ENCODE measurements around the gene MELTF. TPM values are rescaled to one million over a fixed set of nuclear protein-coding genes. Genes with fewer than 3 reads are reported as not detected.

MELTF gene
- polyA plus RNA-seq, 4 donors: 2.1 to 3.2 (median 2.4) TPM

- DNase-seq (ENCODE audit: low read depth in 4 of 4, low spot score in 3 of 4): no peak
Observed at GRCh38 chr3:197027151-197027895, 2.3 kb downstream of the MELTF start.

DNA sequence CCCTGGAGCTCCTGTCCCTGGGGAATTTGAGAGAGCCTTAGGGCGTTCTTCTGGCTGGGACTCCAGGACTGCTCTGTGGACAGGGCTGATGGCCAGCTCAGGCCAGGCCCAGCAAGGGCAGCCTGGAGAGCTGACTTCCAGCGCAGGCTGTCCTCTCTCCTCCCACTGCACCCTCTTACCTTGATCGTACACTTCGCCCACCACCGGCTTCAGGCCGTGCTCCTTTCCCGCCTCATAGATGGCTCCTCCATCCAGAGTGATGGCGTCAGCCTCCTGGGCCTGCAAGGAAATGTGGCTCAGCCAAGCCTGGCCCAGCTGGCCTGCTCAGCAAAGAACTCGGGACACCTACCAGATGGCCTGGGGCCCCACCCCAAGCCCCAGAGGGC lies 3.1 kb downstream of the MELTF start:
- no peak for DNase-seq (ENCODE audit: low read depth in 4 of 4, low spot score in 3 of 4)

DNA sequence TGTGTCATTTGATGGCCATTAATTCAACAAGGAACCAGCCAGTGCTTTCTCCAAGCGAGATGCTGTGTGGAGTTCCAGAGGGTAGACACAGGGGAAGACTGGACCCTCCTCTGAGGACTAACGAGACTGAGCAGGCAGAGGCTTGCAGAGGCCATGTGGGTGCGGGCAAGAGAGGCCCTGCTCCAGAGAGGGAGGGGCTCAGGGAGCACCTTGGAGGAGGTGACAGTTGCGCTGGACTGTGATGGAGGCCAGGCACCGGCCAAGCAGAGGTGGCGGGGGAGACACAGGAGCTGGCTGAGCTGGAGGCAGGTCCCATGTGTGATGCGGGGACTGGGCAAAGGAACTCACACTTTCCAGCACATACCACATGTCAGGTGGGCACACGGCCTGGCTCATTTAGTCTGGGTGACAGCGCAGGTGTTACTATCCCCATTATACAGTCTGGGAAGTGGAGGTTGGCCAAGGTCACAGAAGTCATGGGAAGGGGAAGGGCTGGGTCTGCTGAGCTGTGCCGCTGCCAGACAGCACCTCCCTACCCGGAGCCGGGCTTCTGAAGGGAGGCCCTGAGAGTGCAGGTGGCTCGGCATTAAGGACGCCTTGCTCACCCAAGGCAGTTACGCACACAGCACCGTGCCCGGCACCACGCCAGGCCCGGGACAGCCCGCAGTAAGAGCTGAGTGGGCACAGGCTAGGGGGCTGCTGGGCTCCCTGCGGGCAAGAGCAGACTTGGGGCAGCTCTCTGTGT lies 3.7 kb downstream of the MELTF start:
- DNase-seq (ENCODE audit: low read depth in 4 of 4, low spot score in 3 of 4): no peak

DNA sequence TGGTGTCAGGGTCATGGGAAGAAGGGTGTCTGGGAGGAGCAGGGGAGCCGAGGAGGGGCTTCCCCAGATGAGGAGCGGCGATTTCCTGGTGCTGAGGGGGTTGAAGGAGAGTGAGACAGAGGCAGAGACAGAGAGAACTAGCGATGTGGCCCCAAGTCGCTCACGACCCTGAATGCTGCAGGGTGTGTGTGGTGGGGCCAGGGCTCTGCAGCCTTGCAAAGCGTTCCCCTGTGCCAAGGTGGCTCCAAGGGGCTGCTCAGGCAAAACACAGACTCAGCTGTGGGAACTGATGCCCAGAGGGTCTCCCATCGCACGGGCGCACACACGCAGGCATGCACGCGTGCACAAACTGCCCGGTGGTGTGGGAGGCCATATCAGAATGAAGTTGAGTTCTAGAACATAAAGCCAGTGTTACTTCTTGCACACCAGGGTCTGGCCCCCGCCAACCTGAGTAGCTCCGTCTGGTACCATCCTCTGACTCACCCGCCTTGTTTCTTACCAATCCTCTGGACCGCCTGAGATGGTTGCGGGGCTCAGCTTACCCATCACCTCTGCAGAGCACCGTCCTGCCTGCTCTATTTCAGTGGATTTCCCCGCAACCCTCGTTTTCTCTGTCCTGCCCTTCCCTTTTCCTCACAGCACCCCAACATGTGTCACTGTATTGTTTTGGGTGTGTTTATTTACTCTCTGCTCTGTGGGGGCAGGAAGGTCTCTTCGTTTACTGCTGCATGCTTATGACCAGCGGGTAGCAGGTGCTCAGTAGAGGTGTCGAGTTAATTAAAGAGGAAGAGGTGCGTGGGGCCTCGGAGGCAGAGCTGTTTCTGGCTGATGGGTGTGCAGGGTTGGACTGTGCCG lies 4.5 kb downstream of the MELTF start:
- no peak for DNase-seq (ENCODE audit: low read depth in 4 of 4, low spot score in 3 of 4)

GRCh38 chr3:197023998-197024651 lies 5.5 kb downstream of the MELTF start:
- no peak for DNase-seq (ENCODE audit: low read depth in 4 of 4, low spot score in 3 of 4)

GRCh38 chr3:197023241-197023997 lies 6.2 kb downstream of the MELTF start:
- no peak for DNase-seq (ENCODE audit: low read depth in 4 of 4, low spot score in 3 of 4)

DNA sequence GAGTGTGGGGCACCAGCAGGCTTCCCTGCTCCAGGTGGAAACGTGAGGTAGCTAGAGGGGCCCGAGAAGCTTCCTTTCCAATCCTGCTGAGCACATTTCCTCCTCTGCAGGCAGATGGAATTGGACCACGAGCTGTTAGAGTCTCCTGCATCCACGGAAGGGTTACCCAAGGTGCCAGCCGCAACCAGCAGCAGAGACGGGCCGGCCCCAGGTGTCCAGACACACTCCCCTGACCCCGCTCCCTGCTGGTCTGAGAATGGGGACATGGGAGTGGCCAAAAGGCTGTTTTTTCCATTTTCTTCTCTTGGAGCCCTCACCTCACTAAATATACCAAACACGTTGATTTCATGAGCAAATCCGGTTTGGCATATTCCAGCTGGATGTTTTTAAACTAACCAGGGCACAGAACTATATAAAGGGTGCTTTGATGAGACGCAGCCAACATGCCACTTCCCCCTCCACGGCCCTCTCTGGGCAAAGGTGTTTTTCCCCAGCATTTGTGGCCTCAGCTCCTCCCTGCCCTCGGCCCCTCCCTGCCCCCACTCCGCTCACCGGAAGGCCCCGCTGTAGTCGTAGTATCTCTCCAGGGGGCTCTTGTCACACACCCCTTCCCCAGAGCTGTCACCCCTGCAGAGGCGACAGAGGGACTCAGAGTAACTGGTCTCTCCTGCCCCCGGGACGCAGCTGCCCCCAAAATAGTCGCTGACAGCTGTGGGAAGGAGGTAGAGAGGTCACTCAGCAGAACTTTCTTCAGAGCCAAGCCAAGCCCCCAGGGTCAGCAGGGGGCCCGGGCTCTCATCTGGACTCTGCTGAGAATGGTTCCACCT lies 7.0 kb downstream of the MELTF start:
- DNase-seq (ENCODE audit: low read depth in 4 of 4, low spot score in 3 of 4): no peak

DNA sequence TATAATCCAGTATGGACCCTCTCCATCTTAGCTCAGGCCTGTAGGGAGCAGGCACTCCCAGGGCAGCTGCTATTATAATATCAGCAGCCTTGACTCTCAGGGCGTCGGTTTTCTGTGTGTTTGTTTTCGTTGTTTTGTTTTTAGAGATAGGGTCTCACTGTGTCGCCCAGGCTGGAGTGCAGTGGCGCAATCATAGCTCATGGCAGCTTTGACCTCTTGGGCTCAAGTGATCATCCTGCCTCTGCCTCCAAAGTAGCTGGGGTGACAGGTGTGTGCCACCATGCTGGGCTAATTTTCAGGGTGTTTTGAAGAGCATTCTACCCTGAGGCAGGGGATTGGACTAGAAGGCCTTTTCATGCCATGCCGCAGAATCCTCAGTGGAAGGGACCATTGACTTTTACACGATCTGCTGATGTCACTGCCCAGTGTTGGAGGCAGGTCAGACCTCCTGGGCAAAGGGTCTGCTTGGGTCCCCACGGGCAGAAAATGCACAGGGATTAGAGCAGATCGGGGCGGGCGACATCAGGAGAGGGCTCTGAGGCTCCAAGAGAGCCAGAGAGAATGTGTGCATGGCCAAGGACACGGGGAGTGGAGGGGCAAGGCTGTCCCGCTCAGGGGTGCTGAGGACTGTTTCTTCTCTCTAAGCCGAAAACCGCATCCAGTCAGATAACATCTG lies 7.8 kb downstream of the MELTF start:
- DNase-seq (ENCODE audit: low read depth in 4 of 4, low spot score in 3 of 4): no peak

DNA sequence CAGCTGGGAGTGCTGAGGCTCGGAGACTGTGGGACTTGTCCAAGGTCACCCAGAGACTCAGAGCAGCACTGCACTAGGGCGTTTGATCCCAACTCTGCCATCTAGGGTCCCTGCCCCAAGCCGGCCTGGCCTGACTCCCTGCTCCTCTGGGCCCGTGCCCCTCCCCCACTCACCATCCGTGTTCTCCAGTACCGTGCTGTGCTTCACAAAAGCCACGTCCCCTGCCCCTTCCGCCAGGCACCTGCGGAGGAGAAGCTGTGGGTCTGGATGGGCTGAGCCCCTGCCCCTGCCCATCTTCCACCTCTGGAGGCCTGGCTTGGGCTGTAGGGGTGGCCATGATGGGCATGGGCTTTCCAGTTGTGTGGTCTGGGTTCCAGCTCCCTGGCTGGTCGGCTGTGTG lies 8.4 kb downstream of the MELTF start:
- DNase-seq (ENCODE audit: low read depth in 4 of 4, low spot score in 3 of 4): no peak

GRCh38 chr3:197019535-197019934 lies 10.1 kb downstream of the MELTF start:
- DNase-seq (ENCODE audit: low read depth in 4 of 4, low spot score in 3 of 4): no peak

DNA sequence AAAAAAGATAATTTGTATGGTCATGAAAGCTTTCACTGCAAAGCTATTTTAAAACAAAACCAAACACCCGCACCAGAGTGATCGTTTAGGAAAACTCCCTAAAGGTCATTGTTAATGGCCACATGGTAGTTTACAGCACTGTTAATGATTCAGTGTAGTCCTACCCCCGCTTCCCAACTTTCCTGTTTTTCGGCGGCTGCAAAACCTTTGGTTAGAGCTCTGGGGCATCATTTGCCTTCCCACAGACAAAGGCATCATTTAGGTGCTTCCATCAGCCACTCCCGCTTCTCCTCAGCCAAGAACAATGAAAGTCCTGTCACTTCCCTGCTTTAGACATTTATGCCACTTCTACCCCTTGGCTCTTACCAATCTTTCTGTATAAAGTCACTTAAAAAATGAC lies 10.6 kb downstream of the MELTF start:
- DNase-seq (ENCODE audit: low read depth in 4 of 4, low spot score in 3 of 4): no peak

- no peak for DNase-seq (ENCODE audit: low read depth in 4 of 4, low spot score in 3 of 4)
Observed at GRCh38 chr3:197017003-197017402, 12.6 kb downstream of the MELTF start.

DNA sequence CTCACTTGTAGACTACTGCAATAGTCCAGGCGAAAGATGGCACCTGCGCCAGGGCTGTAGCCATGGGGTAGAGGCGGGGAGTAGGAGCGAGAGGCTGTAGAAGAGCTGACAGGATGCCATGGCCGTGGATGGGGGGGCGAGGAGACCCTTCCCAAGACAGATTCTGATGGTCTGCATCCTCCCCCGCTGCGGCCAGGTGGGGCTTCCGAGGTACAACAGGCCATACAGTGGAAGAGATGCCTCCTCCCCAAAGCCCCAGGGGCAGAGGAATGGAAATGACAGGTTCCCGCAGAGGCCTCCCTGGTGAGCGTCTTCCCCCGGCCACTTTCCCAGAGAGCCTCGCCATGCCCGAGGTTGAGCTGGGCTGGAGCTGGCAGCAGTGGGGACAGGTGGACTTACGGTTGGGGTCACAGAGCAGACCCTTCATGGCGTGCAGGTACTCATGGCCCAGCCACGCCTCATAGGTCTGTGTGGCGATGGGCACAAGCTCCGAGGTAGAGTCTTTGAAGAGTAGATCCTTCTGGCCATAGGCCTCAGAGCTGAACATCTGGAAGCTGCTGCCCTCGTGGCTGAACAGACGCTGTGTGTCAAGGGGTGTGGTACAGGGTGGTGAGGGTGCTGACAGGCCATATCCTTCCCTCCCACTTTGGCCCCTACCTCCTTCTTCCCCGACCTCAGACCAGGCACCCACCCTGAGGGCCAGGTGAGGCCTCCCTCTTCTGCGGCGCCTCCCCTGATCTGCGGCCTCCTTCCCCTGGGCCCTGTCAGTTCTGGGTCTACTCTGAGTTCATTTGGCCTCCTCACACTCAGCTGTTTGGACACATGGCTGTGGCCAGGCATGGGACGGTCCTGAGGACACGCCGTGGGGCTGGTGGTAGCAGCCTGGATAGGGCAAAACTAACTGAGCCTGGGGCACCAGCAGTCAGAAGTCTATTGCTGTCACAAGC lies 13.6 kb downstream of the MELTF start:
- no peak for DNase-seq (ENCODE audit: low read depth in 4 of 4, low spot score in 3 of 4)

GRCh38 chr3:197014942-197015575 lies 14.6 kb downstream of the MELTF start:
- no peak for DNase-seq (ENCODE audit: low read depth in 4 of 4, low spot score in 3 of 4)

- DNase-seq (ENCODE audit: low read depth in 4 of 4, low spot score in 3 of 4): no peak
Observed at GRCh38 chr3:197014024-197014423, 15.6 kb downstream of the MELTF start.

DNA sequence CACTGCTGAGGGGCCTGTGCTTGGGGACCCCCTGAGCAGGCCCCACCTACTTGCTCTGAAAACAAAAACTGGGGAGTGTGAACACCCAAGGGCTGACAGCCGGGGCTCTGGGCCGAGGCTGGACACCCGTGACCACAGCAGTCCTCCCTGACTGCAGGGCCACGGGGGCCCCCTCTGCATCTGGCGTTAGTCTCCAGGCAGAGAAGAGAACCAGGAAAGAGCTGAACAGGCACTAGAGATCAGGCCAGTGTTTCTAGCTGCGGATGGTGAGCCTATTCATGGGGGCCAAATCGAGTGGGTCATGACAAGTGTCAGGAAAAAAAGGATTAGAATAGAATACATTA lies 17.1 kb downstream of the MELTF start:
- DNase-seq (ENCODE audit: low read depth in 4 of 4, low spot score in 3 of 4): no peak
